ENCODE data around the gene BFSP2. TPM values are rescaled to one million over a fixed set of nuclear protein-coding genes. Genes with fewer than 3 reads are reported as not detected.
A peak's percentile ranks its signal among the peaks of the same experiment; 100 is the strongest.

BFSP2 gene
- total RNA-seq, 3 donors from 2014 or later = not detected

GRCh38 chr3:133439563-133439962 lies 39.7 kb downstream of the BFSP2 start:
- H3K4me1 ChIP-seq (ENCODE audit: low read depth) = no peaks in the 10 kb centered on the region
- TF ChIP-seq, protein P1, sequence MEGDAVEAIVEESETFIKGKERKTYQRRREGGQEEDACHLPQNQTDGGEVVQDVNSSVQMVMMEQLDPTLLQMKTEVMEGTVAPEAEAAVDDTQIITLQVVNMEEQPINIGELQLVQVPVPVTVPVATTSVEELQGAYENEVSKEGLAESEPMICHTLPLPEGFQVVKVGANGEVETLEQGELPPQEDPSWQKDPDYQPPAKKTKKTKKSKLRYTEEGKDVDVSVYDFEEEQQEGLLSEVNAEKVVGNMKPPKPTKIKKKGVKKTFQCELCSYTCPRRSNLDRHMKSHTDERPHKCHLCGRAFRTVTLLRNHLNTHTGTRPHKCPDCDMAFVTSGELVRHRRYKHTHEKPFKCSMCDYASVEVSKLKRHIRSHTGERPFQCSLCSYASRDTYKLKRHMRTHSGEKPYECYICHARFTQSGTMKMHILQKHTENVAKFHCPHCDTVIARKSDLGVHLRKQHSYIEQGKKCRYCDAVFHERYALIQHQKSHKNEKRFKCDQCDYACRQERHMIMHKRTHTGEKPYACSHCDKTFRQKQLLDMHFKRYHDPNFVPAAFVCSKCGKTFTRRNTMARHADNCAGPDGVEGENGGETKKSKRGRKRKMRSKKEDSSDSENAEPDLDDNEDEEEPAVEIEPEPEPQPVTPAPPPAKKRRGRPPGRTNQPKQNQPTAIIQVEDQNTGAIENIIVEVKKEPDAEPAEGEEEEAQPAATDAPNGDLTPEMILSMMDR (IDR thresholded peaks at IDR 0.05) = no peak
- no peaks in the 10 kb centered on the region for H3K36me3 ChIP-seq (ENCODE audit: low read depth)
- ATAC-seq (no peak), DNase-seq (no peak)
- no peaks in the 10 kb centered on the region for H3K9me3 ChIP-seq
- intact Hi-C loops (cut with DNase I, micrococcal nuclease) = no loop called here
- H3K4me3 ChIP-seq = no peak overlapping the region

- TF ChIP-seq, protein P1 (IDR thresholded peaks at IDR 0.05) = no peak
- ATAC-seq = no peak
- DNase-seq = no peak
- Histone ChIP-seq H3K4me3 (no peak overlapping the region), H3K9me3 (no peaks in the 10 kb centered on the region), H3K4me1 (ENCODE audit: low read depth) (no peaks in the 10 kb centered on the region), H3K36me3 (ENCODE audit: low read depth) (no peaks in the 10 kb centered on the region)
- intact Hi-C loops (cut with DNase I, micrococcal nuclease) = no loop called here
Measured at GRCh38 chr3:133440652-133441051, 40.8 kb downstream of the BFSP2 start.

DNA sequence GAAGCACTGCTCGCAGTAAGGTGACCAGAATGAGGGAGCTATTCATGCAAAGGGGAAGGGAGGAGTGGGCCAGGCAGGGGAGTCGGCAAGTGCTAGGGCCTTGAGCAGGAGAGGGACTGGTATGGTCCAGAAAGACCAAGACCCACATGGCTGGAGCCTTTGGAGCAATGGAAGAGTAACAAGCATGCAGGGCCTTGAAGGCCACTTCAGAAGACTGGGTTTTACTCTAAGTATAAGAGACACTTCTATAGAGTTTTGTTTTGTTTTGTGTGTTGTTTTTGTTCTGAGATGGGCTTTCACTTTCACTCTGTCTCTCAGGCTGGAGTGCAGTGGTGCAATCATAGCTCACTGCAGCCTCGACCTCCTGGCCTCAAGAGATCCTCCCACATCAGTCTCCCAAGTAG lies 42.0 kb downstream of the BFSP2 start:
- no peaks in the 10 kb centered on the region for H3K36me3 ChIP-seq (ENCODE audit: low read depth)
- no peaks in the 10 kb centered on the region for H3K9me3 ChIP-seq
- peak; percentile 37 for ATAC-seq
- TF ChIP-seq, protein P1 (IDR thresholded peaks at IDR 0.05) = no peak
- DNase-seq = no peak
- intact Hi-C loops (cut with DNase I, micrococcal nuclease) = no loop called here
- H3K4me3 ChIP-seq = no peak overlapping the region
- no peaks in the 10 kb centered on the region for H3K4me1 ChIP-seq (ENCODE audit: low read depth)

- no peak for DNase-seq
- no peak for ATAC-seq
- Histone ChIP-seq H3K9me3 (no peaks in the 10 kb centered on the region), H3K4me3 (no peak overlapping the region), H3K4me1 (ENCODE audit: low read depth) (no peaks in the 10 kb centered on the region), H3K36me3 (ENCODE audit: low read depth) (no peaks in the 10 kb centered on the region)
- intact Hi-C loops (cut with DNase I, micrococcal nuclease) = no loop called here
- TF ChIP-seq, protein P1 (IDR thresholded peaks at IDR 0.05) = no peak
Measured at GRCh38 chr3:133442518-133442917, 42.7 kb downstream of the BFSP2 start.

- Histone ChIP-seq H3K4me1 (ENCODE audit: low read depth) (no peaks in the 10 kb centered on the region), H3K9me3 (no peaks in the 10 kb centered on the region), H3K36me3 (ENCODE audit: low read depth) (no peaks in the 10 kb centered on the region), H3K4me3 (no peak overlapping the region)
- TF ChIP-seq, protein P1 (IDR thresholded peaks at IDR 0.05) = no peak
- intact Hi-C loops (cut with DNase I, micrococcal nuclease) = no loop called here
- DNase-seq = no peak
- peak; percentile 87 for ATAC-seq
Measured at GRCh38 chr3:133443649-133444422, 44.0 kb downstream of the BFSP2 start.

Measured in mucosa of descending colon (tissue), 3 donors.